ENCODE data around the gene COQ9.
"Not testable (repeated sequence)": the region's sequence is repeated elsewhere in the genome, so short reads cannot be mapped to it uniquely, and the experiment has no call there.

DNA sequence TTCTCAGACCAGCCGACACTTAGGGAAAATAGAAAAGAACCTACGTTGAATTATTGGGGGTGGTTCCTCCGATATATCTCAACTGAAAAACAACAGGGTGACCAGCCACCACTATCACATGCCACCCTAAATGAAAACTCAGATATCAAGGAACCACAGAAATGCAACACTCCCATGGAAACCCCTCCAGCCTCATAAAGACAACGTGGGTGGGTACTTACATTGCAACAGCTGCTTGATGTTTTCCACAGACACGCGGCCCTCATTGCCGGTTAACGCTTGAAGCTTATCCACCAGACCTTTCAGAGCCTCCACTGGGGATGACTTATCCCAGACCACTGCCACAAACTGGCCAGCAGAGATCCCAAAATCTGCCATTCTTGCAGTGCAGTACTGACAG, 6.7 kb upstream of the COQ9 start:
- TF ChIP-seq, protein P1, sequence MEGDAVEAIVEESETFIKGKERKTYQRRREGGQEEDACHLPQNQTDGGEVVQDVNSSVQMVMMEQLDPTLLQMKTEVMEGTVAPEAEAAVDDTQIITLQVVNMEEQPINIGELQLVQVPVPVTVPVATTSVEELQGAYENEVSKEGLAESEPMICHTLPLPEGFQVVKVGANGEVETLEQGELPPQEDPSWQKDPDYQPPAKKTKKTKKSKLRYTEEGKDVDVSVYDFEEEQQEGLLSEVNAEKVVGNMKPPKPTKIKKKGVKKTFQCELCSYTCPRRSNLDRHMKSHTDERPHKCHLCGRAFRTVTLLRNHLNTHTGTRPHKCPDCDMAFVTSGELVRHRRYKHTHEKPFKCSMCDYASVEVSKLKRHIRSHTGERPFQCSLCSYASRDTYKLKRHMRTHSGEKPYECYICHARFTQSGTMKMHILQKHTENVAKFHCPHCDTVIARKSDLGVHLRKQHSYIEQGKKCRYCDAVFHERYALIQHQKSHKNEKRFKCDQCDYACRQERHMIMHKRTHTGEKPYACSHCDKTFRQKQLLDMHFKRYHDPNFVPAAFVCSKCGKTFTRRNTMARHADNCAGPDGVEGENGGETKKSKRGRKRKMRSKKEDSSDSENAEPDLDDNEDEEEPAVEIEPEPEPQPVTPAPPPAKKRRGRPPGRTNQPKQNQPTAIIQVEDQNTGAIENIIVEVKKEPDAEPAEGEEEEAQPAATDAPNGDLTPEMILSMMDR (IDR thresholded peaks at IDR 0.05; ENCODE audit: borderline replicate concordance, extremely low read depth, low read length, poor library complexity, severe bottlenecking): not testable (repeated sequence)
- TF ChIP-seq EZH2 (IDR thresholded peaks at IDR 0.05; ENCODE audit: borderline replicate concordance, low read depth, low read length, severe bottlenecking): not testable (repeated sequence)

All from DND-41 (cell line).